ENCODE data around the gene HECTD3. TPM values are rescaled to one million over a fixed set of nuclear protein-coding genes. Genes with fewer than 3 reads are reported as not detected.

HECTD3 gene
- total RNA-seq, 1 donor from 2014 or later, result 36.6 TPM

DNA sequence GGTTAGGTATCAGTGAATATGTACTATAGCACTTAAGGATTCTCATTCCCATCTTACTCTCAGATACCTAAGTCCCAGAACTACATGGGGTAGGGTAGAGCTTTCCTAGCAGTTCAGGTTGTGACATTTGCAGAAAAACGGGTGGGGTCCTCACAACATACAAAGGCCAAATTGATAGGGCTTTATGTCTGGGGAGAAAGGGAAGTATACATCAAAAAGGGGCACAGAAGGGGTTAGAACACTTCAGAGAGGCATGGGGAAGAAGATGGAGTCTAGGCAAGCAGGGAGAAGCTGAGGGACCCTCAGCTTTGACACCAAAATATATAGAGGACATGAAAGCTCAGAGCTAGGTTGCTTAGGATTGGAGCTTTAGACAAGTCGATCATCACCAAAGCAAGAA is 4.6 kb upstream of the HECTD3 start:
- no peak for DNase-seq (ENCODE audit: low read depth)
- no peak for TF ChIP-seq CTCF (conservative IDR thresholded peaks at IDR 0.05; ENCODE audit: low read depth, low read length)
- H3K4me3 ChIP-seq (ENCODE audit: low read depth, low read length), result no peak overlapping the region

GRCh38 chr1:45014321-45015028 is 3.4 kb upstream of the HECTD3 start:
- no peak overlapping the region for H3K4me3 ChIP-seq (ENCODE audit: low read depth, low read length)
- DNase-seq (ENCODE audit: low read depth), result peak; percentile 13
- TF ChIP-seq CTCF (conservative IDR thresholded peaks at IDR 0.05; ENCODE audit: low read depth, low read length), result peak; percentile 89

- no peak for TF ChIP-seq CTCF (conservative IDR thresholded peaks at IDR 0.05; ENCODE audit: low read depth, low read length)
- no peak for DNase-seq (ENCODE audit: low read depth)
- H3K4me3 ChIP-seq (ENCODE audit: low read depth, low read length), result no peak overlapping the region
Observed at GRCh38 chr1:45013551-45014209, 2.6 kb upstream of the HECTD3 start.

DNA sequence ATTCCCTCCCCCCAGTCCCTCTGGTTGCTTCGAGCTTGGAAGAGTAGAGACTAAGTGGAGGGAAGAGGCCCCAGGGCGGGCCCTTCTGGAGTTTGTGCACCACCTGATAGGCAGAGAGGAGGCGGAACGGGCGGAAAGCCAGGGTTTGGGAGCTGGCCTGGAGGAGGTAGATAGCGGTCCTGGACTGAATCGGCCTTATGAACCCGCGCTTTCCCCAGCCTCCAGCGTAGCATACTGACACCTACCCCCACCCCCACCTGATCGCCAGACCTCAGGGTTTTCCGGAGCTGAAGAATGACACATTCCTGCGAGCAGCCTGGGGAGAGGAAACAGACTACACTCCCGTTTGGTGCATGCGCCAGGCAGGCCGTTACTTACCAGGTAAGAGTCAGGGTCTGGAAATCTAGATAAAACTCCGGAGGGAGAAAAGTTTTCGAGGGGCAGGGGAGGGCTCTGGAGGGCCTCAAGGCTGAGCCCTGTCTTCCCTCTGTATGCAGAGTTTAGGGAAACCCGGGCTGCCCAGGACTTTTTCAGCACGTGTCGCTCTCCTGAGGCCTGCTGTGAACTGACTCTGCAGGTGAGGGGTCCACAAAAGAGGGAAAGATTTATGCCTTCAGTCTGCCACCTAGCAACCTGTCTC is 1.6 kb upstream of the HECTD3 start:
- TF ChIP-seq CTCF (conservative IDR thresholded peaks at IDR 0.05; ENCODE audit: low read depth, low read length), result no peak
- DNase-seq (ENCODE audit: low read depth), result peak; percentile 25
- peak overlapping the region; percentile 77 for H3K4me3 ChIP-seq (ENCODE audit: low read depth, low read length)

- peak; percentile 82 for DNase-seq (ENCODE audit: low read depth)
- H3K4me3 ChIP-seq (ENCODE audit: low read depth, low read length), result peak within 1 kb of the TSS; percentile 77
- TF ChIP-seq CTCF (conservative IDR thresholded peaks at IDR 0.05; ENCODE audit: low read depth, low read length), result no peak
Observed at GRCh38 chr1:45011837-45012638, 914 bp upstream of the HECTD3 start, which contains the start of gene UROD. UROD (plus strand) TSS chr1:45012254; CDS start chr1:45012266, 12 bp downstream.

DNA sequence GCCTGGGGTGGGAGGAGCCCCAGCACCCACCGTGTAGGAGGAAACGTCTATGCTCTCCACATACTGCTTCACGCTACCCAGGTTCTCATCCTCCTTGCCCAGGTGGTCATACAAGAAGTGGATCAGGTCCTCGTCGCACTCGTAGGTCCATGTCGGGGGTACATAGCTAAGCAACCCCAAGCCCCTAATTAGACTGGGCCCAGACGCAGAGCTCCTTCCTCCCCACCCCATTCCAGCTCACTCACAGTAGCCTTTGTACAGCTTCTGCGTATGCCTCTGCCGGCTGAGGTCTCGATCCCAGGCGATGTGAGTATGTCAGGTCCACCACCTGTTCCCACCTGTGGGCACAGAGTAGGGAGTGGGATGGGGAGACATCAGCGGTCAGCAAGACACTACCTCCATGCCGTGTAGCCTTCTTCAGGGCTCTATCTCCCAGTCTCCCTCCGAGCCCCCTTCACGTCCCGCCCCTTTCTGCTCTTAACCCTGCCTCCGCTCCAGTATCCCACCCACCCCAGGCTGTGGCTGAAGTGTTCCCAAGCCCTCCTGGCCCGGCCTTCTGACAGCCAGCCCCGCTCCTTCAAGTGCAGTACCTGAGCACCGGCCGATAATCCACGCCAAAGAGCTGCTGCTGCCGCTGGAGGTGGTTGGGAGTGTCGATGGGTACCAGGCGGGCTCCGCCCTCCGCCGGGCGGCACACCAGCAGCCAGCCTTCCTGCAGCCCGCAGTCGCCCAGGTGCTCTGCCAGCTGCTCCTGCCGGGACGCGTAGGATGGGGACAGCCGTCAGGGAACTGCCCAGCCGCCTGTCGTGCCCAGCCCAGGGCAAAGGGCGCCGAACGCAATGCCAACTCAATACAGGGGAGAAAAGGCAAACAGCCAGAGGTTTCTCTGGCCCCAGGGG is 919 bp downstream of the HECTD3 start:
- no peak for DNase-seq (ENCODE audit: low read depth)

More for the DNA sequence above, 919 bp downstream of the HECTD3 start:
- TF ChIP-seq CTCF (conservative IDR thresholded peaks at IDR 0.05; ENCODE audit: low read depth, low read length), result no peak
- peak overlapping the region; percentile 77 for H3K4me3 ChIP-seq (ENCODE audit: low read depth, low read length)

Measured in epithelial cell of proximal tubule (primary cell).